ENCODE results near the gene RNF227. TPM values are rescaled to one million over a fixed set of nuclear protein-coding genes. Genes with fewer than 3 reads are reported as not detected.

The RNF227 gene
- total RNA-seq, 1 experiment from 2014 or later, result 2.1 TPM

- no peaks in the 10 kb centered on the region for H3K79me2 ChIP-seq (ENCODE audit: low read length)
- H3K36me3 ChIP-seq (ENCODE audit: insufficient read depth, low read length), result no peaks in the 10 kb centered on the region
- H3K4me3 ChIP-seq (ENCODE audit: low read length), result no peak overlapping the region
- H3K27me3 ChIP-seq (ENCODE audit: low read length), result no peaks in the 10 kb centered on the region
- no peaks in the 10 kb centered on the region for H3K4me1 ChIP-seq (ENCODE audit: low read length)
- H3K9ac ChIP-seq (ENCODE audit: low read length), result no peak overlapping the region
- no peaks in the 10 kb centered on the region for H4K20me1 ChIP-seq (ENCODE audit: insufficient read depth, low read depth, low read length)
- no peaks in the 10 kb centered on the region for H3K9me2 ChIP-seq (replicated peaks; ENCODE audit: insufficient read depth, low read length)
- H3K9me3 ChIP-seq (ENCODE audit: low read length), result no peaks in the 10 kb centered on the region
- H3K27ac ChIP-seq (ENCODE audit: low read length), result no peak overlapping the region
- H3K4me2 ChIP-seq (ENCODE audit: low read depth, low read length, poor library complexity, severe bottlenecking), result no peak overlapping the region
- H2AFZ ChIP-seq (ENCODE audit: low read length), result no peak overlapping the region
- DNase-seq, result no peak
Measured at GRCh38 chr17:7922269-7922844, 6.3 kb upstream of the RNF227 start.

GRCh38 chr17:7916808-7917207, 719 bp upstream of the RNF227 start:
- Histone ChIP-seq H3K9ac (ENCODE audit: low read length) (no peak overlapping the region), H3K4me1 (ENCODE audit: low read length) (peaks cover 42% of the 10 kb centered on the region), H3K9me2 (replicated peaks; ENCODE audit: insufficient read depth, low read length) (no peaks in the 10 kb centered on the region), H3K4me3 (ENCODE audit: low read length) (no peak overlapping the region), H3K9me3 (ENCODE audit: low read length) (no peaks in the 10 kb centered on the region), H3K79me2 (ENCODE audit: low read length) (no peaks in the 10 kb centered on the region), H3K27ac (ENCODE audit: low read length) (no peak overlapping the region), H3K36me3 (ENCODE audit: insufficient read depth, low read length) (peaks cover 6% of the 10 kb centered on the region; the same call in 1 of the 2 replicates), H4K20me1 (ENCODE audit: insufficient read depth, low read depth, low read length) (no peaks in the 10 kb centered on the region), H2AFZ (ENCODE audit: low read length) (no peak overlapping the region), H3K4me2 (ENCODE audit: low read depth, low read length, poor library complexity, severe bottlenecking) (no peak overlapping the region), H3K27me3 (ENCODE audit: low read length) (no peaks in the 10 kb centered on the region)
- no peak for DNase-seq

GRCh38 chr17:7916385-7916682, 245 bp upstream of the RNF227 start:
- no peak for DNase-seq
- Histone ChIP-seq H3K4me1 (ENCODE audit: low read length) (peaks cover 47% of the 10 kb centered on the region), H3K9ac (ENCODE audit: low read length) (peak overlapping the region; percentile 50; the same call in 1 of the 2 replicates), H2AFZ (ENCODE audit: low read length) (0 out of 2 replicates have a peak overlapping the region, but pooled peaks have one; percentile 38), H3K9me2 (replicated peaks; ENCODE audit: insufficient read depth, low read length) (no peaks in the 10 kb centered on the region), H3K4me3 (ENCODE audit: low read length) (no peak overlapping the region; the same call in 1 of the 2 replicates), H3K9me3 (ENCODE audit: low read length) (no peaks in the 10 kb centered on the region), H3K79me2 (ENCODE audit: low read length) (no peaks in the 10 kb centered on the region), H3K27ac (ENCODE audit: low read length) (no peak overlapping the region), H3K4me2 (ENCODE audit: low read depth, low read length, poor library complexity, severe bottlenecking) (peak overlapping the region; percentile 39), H3K27me3 (ENCODE audit: low read length) (no peaks in the 10 kb centered on the region), H4K20me1 (ENCODE audit: insufficient read depth, low read depth, low read length) (no peaks in the 10 kb centered on the region), H3K36me3 (ENCODE audit: insufficient read depth, low read length) (peaks cover 11% of the 10 kb centered on the region; the same call in 1 of the 2 replicates)

- Histone ChIP-seq H3K4me2 (ENCODE audit: low read depth, low read length, poor library complexity, severe bottlenecking) (peak overlapping the region; percentile 71), H3K36me3 (ENCODE audit: insufficient read depth, low read length) (peaks cover 14% of the 10 kb centered on the region; the same call in 1 of the 2 replicates), H3K9me2 (replicated peaks; ENCODE audit: insufficient read depth, low read length) (no peaks in the 10 kb centered on the region), H3K4me3 (ENCODE audit: low read length) (peak overlapping the region; percentile 68), H3K9me3 (ENCODE audit: low read length) (no peaks in the 10 kb centered on the region), H3K4me1 (ENCODE audit: low read length) (peaks cover 58% of the 10 kb centered on the region), H3K9ac (ENCODE audit: low read length) (peak overlapping the region; percentile 63), H3K79me2 (ENCODE audit: low read length) (no peaks in the 10 kb centered on the region), H2AFZ (ENCODE audit: low read length) (peak overlapping the region; percentile 24; the same call in 1 of the 2 replicates), H4K20me1 (ENCODE audit: insufficient read depth, low read depth, low read length) (no peaks in the 10 kb centered on the region), H3K27me3 (ENCODE audit: low read length) (no peaks in the 10 kb centered on the region), H3K27ac (ENCODE audit: low read length) (peak overlapping the region; percentile 13)
- DNase-seq, result peak; percentile 58
Measured at GRCh38 chr17:7915179-7915610, 894 bp downstream of the RNF227 start.

GRCh38 chr17:7912927-7913524, 3.1 kb downstream of the RNF227 start:
- H3K9me3 ChIP-seq (ENCODE audit: low read length), result no peaks in the 10 kb centered on the region
- no peaks in the 10 kb centered on the region for H3K79me2 ChIP-seq (ENCODE audit: low read length)
- H3K36me3 ChIP-seq (ENCODE audit: insufficient read depth, low read length), result peaks cover 27% of the 10 kb centered on the region; the same call in 1 of the 2 replicates
- peak; percentile 94 for DNase-seq
- no peak overlapping the region for H3K4me3 ChIP-seq (ENCODE audit: low read length)
- peak overlapping the region; percentile 38 for H3K9ac ChIP-seq (ENCODE audit: low read length)
- H3K4me1 ChIP-seq (ENCODE audit: low read length), result peaks cover 67% of the 10 kb centered on the region
- peak overlapping the region; percentile 39 for H3K4me2 ChIP-seq (ENCODE audit: low read depth, low read length, poor library complexity, severe bottlenecking)
- H3K27ac ChIP-seq (ENCODE audit: low read length), result peak overlapping the region; percentile 76
- H3K27me3 ChIP-seq (ENCODE audit: low read length), result no peaks in the 10 kb centered on the region
- no peak overlapping the region for H2AFZ ChIP-seq (ENCODE audit: low read length)
- H3K9me2 ChIP-seq (replicated peaks; ENCODE audit: insufficient read depth, low read length), result no peaks in the 10 kb centered on the region
- H4K20me1 ChIP-seq (ENCODE audit: insufficient read depth, low read depth, low read length), result no peaks in the 10 kb centered on the region; the same call in 1 of the 2 replicates

GRCh38 chr17:7911116-7911515, 5.0 kb downstream of the RNF227 start:
- Histone ChIP-seq H3K36me3 (ENCODE audit: insufficient read depth, low read length) (peaks cover 27% of the 10 kb centered on the region; the same call in 1 of the 2 replicates), H3K27me3 (ENCODE audit: low read length) (no peaks in the 10 kb centered on the region), H3K79me2 (ENCODE audit: low read length) (no peaks in the 10 kb centered on the region), H4K20me1 (ENCODE audit: insufficient read depth, low read depth, low read length) (no peaks in the 10 kb centered on the region; the same call in 1 of the 2 replicates), H3K9me3 (ENCODE audit: low read length) (no peaks in the 10 kb centered on the region), H3K4me3 (ENCODE audit: low read length) (no peak overlapping the region), H3K27ac (ENCODE audit: low read length) (no peak overlapping the region), H3K9ac (ENCODE audit: low read length) (0 out of 2 replicates have a peak overlapping the region, but pooled peaks have one; percentile 8), H2AFZ (ENCODE audit: low read length) (no peak overlapping the region), H3K9me2 (replicated peaks; ENCODE audit: insufficient read depth, low read length) (no peaks in the 10 kb centered on the region), H3K4me1 (ENCODE audit: low read length) (peaks cover 62% of the 10 kb centered on the region), H3K4me2 (ENCODE audit: low read depth, low read length, poor library complexity, severe bottlenecking) (no peak overlapping the region)
- DNase-seq, result no peak

GRCh38 chr17:7910711-7911110, 5.4 kb downstream of the RNF227 start:
- Histone ChIP-seq H3K9me3 (ENCODE audit: low read length) (no peaks in the 10 kb centered on the region), H3K4me1 (ENCODE audit: low read length) (peaks cover 60% of the 10 kb centered on the region), H2AFZ (ENCODE audit: low read length) (no peak overlapping the region), H3K36me3 (ENCODE audit: insufficient read depth, low read length) (peaks cover 31% of the 10 kb centered on the region; the same call in 1 of the 2 replicates), H4K20me1 (ENCODE audit: insufficient read depth, low read depth, low read length) (peaks cover under 1% of the 10 kb centered on the region), H3K79me2 (ENCODE audit: low read length) (no peaks in the 10 kb centered on the region), H3K27ac (ENCODE audit: low read length) (no peak overlapping the region), H3K9ac (ENCODE audit: low read length) (0 out of 2 replicates have a peak overlapping the region, but pooled peaks have one; percentile 8), H3K4me2 (ENCODE audit: low read depth, low read length, poor library complexity, severe bottlenecking) (no peak overlapping the region), H3K27me3 (ENCODE audit: low read length) (no peaks in the 10 kb centered on the region), H3K9me2 (replicated peaks; ENCODE audit: insufficient read depth, low read length) (no peaks in the 10 kb centered on the region), H3K4me3 (ENCODE audit: low read length) (no peak overlapping the region)
- no peak for DNase-seq

- H2AFZ ChIP-seq (ENCODE audit: low read length), result no peak overlapping the region
- H3K4me3 ChIP-seq (ENCODE audit: low read length), result no peak overlapping the region
- no peaks in the 10 kb centered on the region for H3K9me3 ChIP-seq (ENCODE audit: low read length)
- no peak overlapping the region for H3K27ac ChIP-seq (ENCODE audit: low read length)
- no peak overlapping the region for H3K4me2 ChIP-seq (ENCODE audit: low read depth, low read length, poor library complexity, severe bottlenecking)
- H3K9me2 ChIP-seq (replicated peaks; ENCODE audit: insufficient read depth, low read length), result no peaks in the 10 kb centered on the region
- no peak overlapping the region for H3K9ac ChIP-seq (ENCODE audit: low read length)
- peaks cover 3% of the 10 kb centered on the region for H4K20me1 ChIP-seq (ENCODE audit: insufficient read depth, low read depth, low read length)
- no peaks in the 10 kb centered on the region for H3K27me3 ChIP-seq (ENCODE audit: low read length)
- peaks cover 36% of the 10 kb centered on the region for H3K36me3 ChIP-seq (ENCODE audit: insufficient read depth, low read length)
- H3K79me2 ChIP-seq (ENCODE audit: low read length), result no peaks in the 10 kb centered on the region
- H3K4me1 ChIP-seq (ENCODE audit: low read length), result peaks cover 56% of the 10 kb centered on the region
- no peak for DNase-seq
Measured at GRCh38 chr17:7910281-7910680, 5.8 kb downstream of the RNF227 start.
